Measurements from ENCODE around the gene FSTL5.

- TF ChIP-seq CTCF (IDR thresholded peaks at IDR 0.05; ENCODE audit: low read length) (no peak), EZH2 (optimal IDR thresholded peaks at IDR 0.05; ENCODE audit: low read depth, low read length) (no peak)
These were observed 770.2 kb downstream of the FSTL5 start for GRCh38 chr4:161393602-161394001.
